WTC11 (cell line): Measurements from ENCODE around the gene PDLIM1.

ENCODE experiments used
- CREM ChIP-seq: sonication (generic); formaldehyde crosslinking; IDR thresholded peaks from 2 replicates; pipeline ENCODE4 v1.8.1; 2022; ENCODE audit warnings: mild to moderate bottlenecking, missing genetic modification reagents, moderate library complexity
- MLX ChIP-seq: sonication (generic); formaldehyde crosslinking; IDR thresholded peaks from 2 replicates; pipeline ENCODE4 v1.8.1; 2023; ENCODE audit warnings: mild to moderate bottlenecking, missing genetic modification reagents, moderate library complexity
- SMAD3 ChIP-seq: sonication (generic); formaldehyde crosslinking; IDR thresholded peaks from 2 replicates; pipeline ENCODE4 v1.8.0; 2022; ENCODE audit warnings: missing genetic modification reagents, mild to moderate bottlenecking, borderline replicate concordance
- TCF7 ChIP-seq: sonication (generic); formaldehyde crosslinking; IDR thresholded peaks from 2 replicates; pipeline ENCODE4 v1.8.0; 2022; ENCODE audit warnings: mild to moderate bottlenecking, low read depth, missing genetic modification reagents, moderate library complexity
- ZNF138 ChIP-seq: sonication (generic); formaldehyde crosslinking; conservative IDR thresholded peaks from 2 replicates; pipeline ENCODE4 v1.8.1; 2022; ENCODE audit warnings: mild to moderate bottlenecking, moderate library complexity, missing genetic modification reagents
- ZNF512 ChIP-seq: sonication (generic); formaldehyde crosslinking; IDR thresholded peaks from 2 replicates; pipeline ENCODE4 v1.8.1; 2022; ENCODE audit warnings: missing genetic modification reagents, borderline replicate concordance
- TF ChIP-seq, protein P1 (sequence below): fragments of 200-600 bp; IDR thresholded peaks from 2 replicates; pipeline ENCODE4 v1.8.0; 2022; ENCODE audit warnings: antibody characterized with exemption

DNA sequence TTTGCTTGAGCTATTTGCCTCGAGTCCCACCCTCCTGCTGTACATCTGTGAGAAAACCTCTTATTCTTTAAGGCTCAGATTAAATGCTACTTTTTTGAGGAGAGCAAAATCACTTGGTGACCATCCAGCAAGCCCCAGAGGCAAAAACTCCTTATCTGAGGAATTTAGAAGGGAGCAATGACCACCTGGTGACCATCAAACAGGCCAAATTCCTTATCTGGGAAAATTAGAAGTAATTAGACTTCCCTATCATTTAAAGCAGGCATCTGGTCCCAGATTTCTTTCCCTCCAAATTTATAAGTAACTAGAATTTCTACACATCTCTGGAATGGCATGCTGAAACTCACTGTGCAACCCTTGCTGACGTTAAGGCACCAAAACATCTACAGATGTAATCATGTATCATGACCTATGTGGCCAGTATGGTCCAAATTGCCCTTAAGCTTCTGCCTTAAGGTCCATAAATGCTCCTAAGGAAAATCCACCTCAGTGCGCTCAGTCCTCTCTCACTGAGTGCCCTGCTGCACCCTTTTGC is 40.9 kb upstream of the PDLIM1 start:
- TF ChIP-seq ZNF138 (CRISPR knock-in tag) (no peak), TCF7 (no peak), CREM (CRISPR knock-in tag) (no peak), ZNF512 (CRISPR knock-in tag) (no peak), SMAD3 (CRISPR knock-in tag) (no peak), MLX (CRISPR knock-in tag) (no peak)
- TF ChIP-seq, protein P1, sequence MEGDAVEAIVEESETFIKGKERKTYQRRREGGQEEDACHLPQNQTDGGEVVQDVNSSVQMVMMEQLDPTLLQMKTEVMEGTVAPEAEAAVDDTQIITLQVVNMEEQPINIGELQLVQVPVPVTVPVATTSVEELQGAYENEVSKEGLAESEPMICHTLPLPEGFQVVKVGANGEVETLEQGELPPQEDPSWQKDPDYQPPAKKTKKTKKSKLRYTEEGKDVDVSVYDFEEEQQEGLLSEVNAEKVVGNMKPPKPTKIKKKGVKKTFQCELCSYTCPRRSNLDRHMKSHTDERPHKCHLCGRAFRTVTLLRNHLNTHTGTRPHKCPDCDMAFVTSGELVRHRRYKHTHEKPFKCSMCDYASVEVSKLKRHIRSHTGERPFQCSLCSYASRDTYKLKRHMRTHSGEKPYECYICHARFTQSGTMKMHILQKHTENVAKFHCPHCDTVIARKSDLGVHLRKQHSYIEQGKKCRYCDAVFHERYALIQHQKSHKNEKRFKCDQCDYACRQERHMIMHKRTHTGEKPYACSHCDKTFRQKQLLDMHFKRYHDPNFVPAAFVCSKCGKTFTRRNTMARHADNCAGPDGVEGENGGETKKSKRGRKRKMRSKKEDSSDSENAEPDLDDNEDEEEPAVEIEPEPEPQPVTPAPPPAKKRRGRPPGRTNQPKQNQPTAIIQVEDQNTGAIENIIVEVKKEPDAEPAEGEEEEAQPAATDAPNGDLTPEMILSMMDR: no peak
